Common myeloid progenitor, CD34-positive (primary cell): Measurements from ENCODE around the gene OR2J2. TPM values are rescaled to one million over a fixed set of nuclear protein-coding genes. Genes with fewer than 3 reads are reported as not detected.
"Not testable (repeated sequence)": the region's sequence is repeated elsewhere in the genome, so short reads cannot be mapped to it uniquely, and the experiment has no call there.

Source experiments
- CTCF ChIA-PET: fragments of 350-600 bp; sonication (Branson Sonifier 250); formaldehyde crosslinking; loops from one replicate; lab custom pipeline; 2021; ENCODE audit warnings: antibody characterized with exemption; lab: Charles Lee
- POLR2A ChIA-PET: fragments of 350-600 bp; sonication (Branson Sonifier 250); formaldehyde crosslinking; loops from one replicate; lab custom pipeline; 2021; ENCODE audit warnings: antibody characterized with exemption; lab: Charles Lee
- DNase-seq, 3 donors: peaks; one replicate each; pipeline versions ENCODE4 v3.0.0 to v3.0.0-alpha.2; 2013
- H3K27ac ChIP-seq, 2 experiments: 1 replicate in 1 of 2; 2 replicates in 1 of 2; pipeline ENCODE4 v1.7.0; 2013; ENCODE audit warnings: inconsistent platforms in 2 of 2, low read length in 2 of 2, mild to moderate bottlenecking in 2 of 2, low read depth in 1 of 2, moderate library complexity in 1 of 2; ENCODE audit not compliant: severe bottlenecking in 2 of 2, insufficient read depth in 1 of 2, poor library complexity in 1 of 2
- H3K27me3 ChIP-seq, 5 experiments: replicated peaks in 2 of 5; 1 replicate in 3 of 5; 2 replicates in 2 of 5; pipeline versions ENCODE4 v1.6.1 to v1.7.0; 2013; ENCODE audit warnings: low read length in 4 of 5, mild to moderate bottlenecking in 2 of 5, moderate library complexity in 2 of 5, inconsistent platforms in 1 of 5; ENCODE audit not compliant: insufficient read depth in 5 of 5, control insufficient read depth in 4 of 5
- H3K36me3 ChIP-seq, 4 experiments: 1 replicate in 2 of 4; 2 replicates in 2 of 4; pipeline versions ENCODE4 v1.6.1 to v1.7.0; 2013; ENCODE audit warnings: low read length in 3 of 4, control low read depth in 1 of 4, mild to moderate bottlenecking in 1 of 4; ENCODE audit not compliant: control insufficient read depth in 4 of 4, insufficient read depth in 4 of 4
- H3K4me1 ChIP-seq, 4 experiments: 1 replicate in 3 of 4; 2 replicates in 1 of 4; pipeline versions ENCODE4 v1.6.1 to v1.7.1; 2013; ENCODE audit warnings: low read length in 3 of 4, mild to moderate bottlenecking in 3 of 4, control low read depth in 1 of 4, inconsistent platforms in 1 of 4, moderate library complexity in 1 of 4; ENCODE audit not compliant: control insufficient read depth in 4 of 4, insufficient read depth in 4 of 4; ENCODE audit errors: control extremely low read depth in 1 of 4
- H3K4me3 ChIP-seq, 7 experiments: 1 replicate in 4 of 7; 2 replicates in 3 of 7; pipeline versions ENCODE4 v1.5.1 to v1.7.0; 2013; ENCODE audit warnings: mild to moderate bottlenecking in 7 of 7, low read length in 6 of 7, moderate library complexity in 6 of 7, inconsistent platforms in 2 of 7, low read depth in 2 of 7, control low read depth in 1 of 7; ENCODE audit not compliant: insufficient read depth in 4 of 7, control insufficient read depth in 1 of 7; ENCODE audit errors: extremely low read depth in 1 of 7
- H3K9me3 ChIP-seq, 5 experiments: 1 replicate in 4 of 5; 2 replicates in 1 of 5; pipeline versions ENCODE4 v1.6.1 to v1.7.1; 2013; ENCODE audit warnings: low read length in 4 of 5, mild to moderate bottlenecking in 2 of 5, inconsistent platforms in 1 of 5, low read depth in 1 of 5, moderate library complexity in 1 of 5; ENCODE audit not compliant: control insufficient read depth in 4 of 5, insufficient read depth in 2 of 5; ENCODE audit errors: control extremely low read depth in 1 of 5
- WGBS: methylation state at CpG from one replicate; pipeline ENCODE4 v1.1.5; 2013; ENCODE audit not compliant: insufficient coverage; 5-methylcytosine and 5-hydroxymethylcytosine counted together
- polyA plus RNA-seq: library from polyadenylated mRNA; unstranded; fragments of 120-200 nt; gene quantifications from one replicate; pipeline ENCODE4 v1.2.1, GENCODE V29; 2013

OR2J2 gene
- not detected for polyA plus RNA-seq

GRCh38 chr6:29170607-29171006 is at the start of gene OR2J2:
Gene OR2J2 (plus strand): TSS chr6:29170907. CDS start chr6:29173636, 2,729 bp downstream.
- H3K27ac ChIP-seq, H3K9me3 ChIP-seq, POLR2A ChIA-PET, H3K4me3 ChIP-seq, H3K27me3 ChIP-seq, H3K4me1 ChIP-seq, H3K36me3 ChIP-seq, CTCF ChIA-PET, DNase-seq: not testable (repeated sequence)
- WGBS = 77% methylated on average over 2 of the region's 2 CpGs

DNA sequence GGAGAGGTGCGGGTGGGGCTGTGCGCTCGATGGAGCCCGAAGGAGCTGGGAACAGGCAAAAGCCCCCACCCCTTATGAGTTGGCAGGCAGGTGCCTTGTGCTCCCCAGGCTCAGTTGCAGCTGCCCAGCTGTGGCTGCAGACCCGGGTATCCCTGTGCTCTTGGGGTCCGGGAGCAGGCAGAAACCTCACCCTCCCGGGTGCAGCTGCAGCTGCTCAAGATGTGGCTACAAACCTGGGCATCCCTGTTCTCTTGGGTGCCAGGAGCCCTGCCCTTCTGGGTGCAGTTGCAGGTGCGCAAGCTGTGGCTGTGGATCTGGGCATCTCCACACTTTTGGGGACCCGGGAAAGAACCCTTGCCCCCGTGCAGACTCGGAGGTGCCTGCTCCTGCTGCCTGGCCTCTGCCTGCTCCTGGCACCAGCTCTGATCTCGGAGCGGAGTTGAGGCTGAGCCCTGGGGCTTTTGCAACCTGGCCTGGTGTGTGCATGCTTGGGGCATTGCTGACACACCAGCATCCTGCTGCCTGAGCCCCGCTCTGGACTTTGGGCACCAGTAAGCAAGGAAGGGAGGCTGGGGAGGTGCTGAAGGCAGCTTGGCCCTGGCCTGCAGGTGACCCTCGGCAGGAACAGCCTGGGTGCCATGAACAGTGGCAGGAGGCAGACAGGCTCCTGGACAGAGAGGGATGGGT is 41.2 kb upstream of the OR2J2 start:
- Histone ChIP-seq H3K36me3 (no peaks in the 10 kb centered on the region), H3K9me3 (peaks cover 0 to 1% (median 0%) of the 10 kb centered on the region in 5 experiments), H3K27me3 (peaks cover 2 to 28% (median 4%) of the 10 kb centered on the region in 5 experiments), H3K4me3 (no peak overlapping the region), H3K4me1 (no peaks in the 10 kb centered on the region), H3K27ac (no peak overlapping the region)
- ChIA-PET CTCF (interaction anchor here (1.4 kb wide), 1 partner anchor 9 kb away, joined by 3 read pairs; no protein-coding TSS in a partner anchor), POLR2A (no interaction called here)
- DNase-seq = no peak
- 87% methylated on average over 14 of the region's 15 CpGs for WGBS

DNA sequence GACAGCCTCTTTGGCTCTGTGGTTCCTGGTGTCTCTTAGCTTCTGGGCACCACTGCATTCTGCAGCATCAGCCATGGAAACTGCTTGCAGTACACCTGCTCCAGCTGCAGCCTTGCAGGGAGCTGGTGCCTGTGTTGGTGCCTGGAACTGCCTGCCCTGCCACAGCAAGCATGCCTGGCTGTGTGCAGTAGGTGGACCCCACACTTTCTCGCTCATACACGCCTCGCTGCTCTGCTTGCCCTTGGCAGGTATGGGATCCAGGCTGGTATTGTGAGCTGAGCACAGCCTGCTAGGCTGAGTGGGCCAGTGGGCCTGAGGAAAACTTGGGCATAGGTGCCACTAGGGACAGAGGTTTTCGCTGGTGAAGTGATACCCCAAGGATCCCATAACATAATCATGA is 40.1 kb upstream of the OR2J2 start:
- ChIA-PET POLR2A (no interaction called here), CTCF (interaction anchor here (1.4 kb wide), 1 partner anchor 8 kb away, joined by 3 read pairs; no protein-coding TSS in a partner anchor)

DNA sequence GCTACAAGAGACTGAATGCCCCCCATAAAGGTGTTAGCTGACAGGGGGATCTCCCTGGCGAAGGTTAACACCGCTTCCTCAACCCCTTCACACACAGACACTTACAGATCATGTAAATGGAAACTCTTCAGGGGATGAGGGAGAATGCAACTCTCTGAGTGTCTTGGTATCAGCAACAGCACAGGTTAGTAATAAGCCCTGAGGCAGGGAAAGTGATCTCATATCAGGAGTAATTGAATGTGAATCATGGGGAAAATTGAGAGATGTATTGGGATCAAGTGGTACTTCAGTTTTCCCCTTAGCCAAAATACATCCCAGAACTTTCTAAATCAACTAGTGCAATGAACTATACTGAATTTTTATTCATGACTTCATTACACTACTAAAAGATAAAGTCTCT is 39.0 kb upstream of the OR2J2 start:
- ChIA-PET POLR2A (no interaction called here), CTCF (no interaction called here)
- no peaks in the 10 kb centered on the region for H3K36me3 ChIP-seq
- no CpG with 5 or more reads among the region's 2 CpGs for WGBS
- H3K4me3 ChIP-seq = no peak overlapping the region
- H3K27ac ChIP-seq = no peak overlapping the region
- H3K4me1 ChIP-seq = no peaks in the 10 kb centered on the region
- peaks cover 2 to 26% (median 4%) of the 10 kb centered on the region in 5 experiments for H3K27me3 ChIP-seq
- no peak for DNase-seq
- peaks cover 0 to 1% (median 0%) of the 10 kb centered on the region in 5 experiments for H3K9me3 ChIP-seq

More for the DNA sequence above, 40.1 kb upstream of the OR2J2 start:
- Histone ChIP-seq H3K27ac (no peak overlapping the region), H3K36me3 (no peaks in the 10 kb centered on the region), H3K4me3 (no peak overlapping the region), H3K27me3 (peaks cover 2 to 26% (median 4%) of the 10 kb centered on the region in 5 experiments), H3K4me1 (no peaks in the 10 kb centered on the region), H3K9me3 (peaks cover 0 to 1% (median 0%) of the 10 kb centered on the region in 5 experiments)
- no peak for DNase-seq
- 100% methylated on average over 3 of the region's 4 CpGs for WGBS

DNA sequence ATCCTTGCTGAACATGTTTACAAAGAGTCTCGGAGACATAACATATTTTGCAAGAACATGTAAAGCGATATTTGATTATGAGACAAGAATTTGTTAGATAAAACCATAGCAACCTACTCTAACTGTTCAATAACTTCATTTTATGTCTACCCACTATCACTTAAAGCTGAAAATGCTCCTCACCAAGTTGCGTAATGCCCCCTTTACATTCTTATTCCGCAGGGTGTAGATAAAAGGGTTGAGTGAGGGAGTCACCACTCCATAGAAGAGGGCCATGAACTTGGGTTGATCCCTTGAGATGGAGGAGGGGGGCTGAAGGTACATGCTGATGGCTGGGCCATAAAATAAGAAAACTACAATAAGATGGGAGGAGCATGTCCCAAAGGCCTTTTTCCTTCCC is 33.0 kb upstream of the OR2J2 start:
- H3K27ac ChIP-seq = no peak overlapping the region
- H3K4me3 ChIP-seq = no peak overlapping the region
- POLR2A ChIA-PET = no interaction called here
- H3K9me3 ChIP-seq = peaks cover 0 to 2% (median 0%) of the 10 kb centered on the region in 5 experiments
- H3K36me3 ChIP-seq = no peaks in the 10 kb centered on the region
- no peak for DNase-seq
- 67% methylated on average over 1 of the region's 4 CpGs for WGBS
- CTCF ChIA-PET = no interaction called here
- peaks cover 0 to 7% (median 0%) of the 10 kb centered on the region in 5 experiments for H3K27me3 ChIP-seq
- no peaks in the 10 kb centered on the region for H3K4me1 ChIP-seq

DNA sequence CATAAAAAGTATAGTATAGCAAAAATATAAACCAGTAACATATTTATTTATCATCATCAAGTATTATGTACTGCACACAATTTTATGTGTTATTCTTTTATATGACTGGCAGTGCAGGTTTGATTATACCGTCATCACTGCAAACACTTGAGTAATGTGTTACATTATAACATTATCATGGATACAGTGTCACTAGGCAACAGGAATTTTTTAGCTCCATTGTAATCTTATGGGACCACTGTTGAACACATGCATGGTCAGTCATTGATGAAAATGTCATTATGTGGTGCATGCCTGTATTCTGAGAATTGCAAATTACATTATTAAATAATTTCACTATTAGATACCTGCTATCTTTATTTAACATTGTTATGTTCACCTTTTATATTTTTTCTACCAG is 29.1 kb upstream of the OR2J2 start:
- POLR2A ChIA-PET = no interaction called here

GRCh38 chr6:29142309-29142708 is 28.4 kb upstream of the OR2J2 start:
- CTCF ChIA-PET = no interaction called here
- POLR2A ChIA-PET = no interaction called here

More for the DNA sequence above, 29.1 kb upstream of the OR2J2 start:
- DNase-seq = no peak
- H3K27me3 ChIP-seq = peaks cover 0 to 8% (median 0%) of the 10 kb centered on the region in 5 experiments
- WGBS = no CpG with 5 or more reads among the region's 1 CpG
- no peaks in the 10 kb centered on the region for H3K4me1 ChIP-seq
- H3K4me3 ChIP-seq = no peak overlapping the region
- peaks cover 0 to 12% (median 2%) of the 10 kb centered on the region in 5 experiments for H3K9me3 ChIP-seq
- H3K36me3 ChIP-seq = no peaks in the 10 kb centered on the region
- H3K27ac ChIP-seq = no peak overlapping the region
- CTCF ChIA-PET = no interaction called here

More at GRCh38 chr6:29142309-29142708, 28.4 kb upstream of the OR2J2 start:
- no peak for DNase-seq
- no peak overlapping the region for H3K27ac ChIP-seq
- H3K4me3 ChIP-seq = no peak overlapping the region
- H3K9me3 ChIP-seq = peaks cover 0 to 12% (median 2%) of the 10 kb centered on the region in 5 experiments
- no peaks in the 10 kb centered on the region for H3K4me1 ChIP-seq
- peaks cover 0 to 8% (median 0%) of the 10 kb centered on the region in 5 experiments for H3K27me3 ChIP-seq
- H3K36me3 ChIP-seq = no peaks in the 10 kb centered on the region
